GM19467 (cell line): ENCODE measurements around the gene IRGM.
"Not testable (repeated sequence)": the region's sequence is repeated elsewhere in the genome, so short reads cannot be mapped to it uniquely, and the experiment has no call there.

ENCODE experiments used
- ATAC-seq: cut with Tn5 transposase; IDR thresholded peaks from one replicate; pipeline ENCODE4 v1.9.1; 2021; ENCODE audit warnings: mild to moderate bottlenecking, moderate library complexity; ENCODE audit not compliant: unreplicated experiment

IRGM gene, protein sequence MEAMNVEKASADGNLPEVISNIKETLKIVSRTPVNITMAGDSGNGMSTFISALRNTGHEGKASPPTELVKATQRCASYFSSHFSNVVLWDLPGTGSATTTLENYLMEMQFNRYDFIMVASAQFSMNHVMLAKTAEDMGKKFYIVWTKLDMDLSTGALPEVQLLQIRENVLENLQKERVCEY

DNA sequence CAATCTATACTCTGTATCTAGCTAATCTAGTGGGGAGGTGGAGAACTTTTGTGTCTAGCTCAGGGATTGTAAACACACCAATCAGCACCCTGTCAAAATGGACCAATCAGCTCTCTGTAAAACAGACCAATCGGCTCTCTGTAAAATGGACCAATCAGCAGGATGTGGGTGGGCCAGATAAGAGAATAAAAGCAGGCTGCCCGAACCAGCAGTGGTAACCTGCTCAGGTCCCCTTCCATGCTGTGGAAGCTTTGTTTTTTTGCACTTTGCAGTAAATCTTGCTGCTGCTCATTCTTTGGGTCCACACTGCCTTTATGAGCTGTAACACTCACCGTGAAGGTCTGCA, at the start of gene IRGM:
IRGM (plus strand) TSS at position 214 of the 346 bp plus-strand sequence. CDS start 1,603 bp downstream, outside the sequence.
- ATAC-seq = not testable (repeated sequence)

DNA sequence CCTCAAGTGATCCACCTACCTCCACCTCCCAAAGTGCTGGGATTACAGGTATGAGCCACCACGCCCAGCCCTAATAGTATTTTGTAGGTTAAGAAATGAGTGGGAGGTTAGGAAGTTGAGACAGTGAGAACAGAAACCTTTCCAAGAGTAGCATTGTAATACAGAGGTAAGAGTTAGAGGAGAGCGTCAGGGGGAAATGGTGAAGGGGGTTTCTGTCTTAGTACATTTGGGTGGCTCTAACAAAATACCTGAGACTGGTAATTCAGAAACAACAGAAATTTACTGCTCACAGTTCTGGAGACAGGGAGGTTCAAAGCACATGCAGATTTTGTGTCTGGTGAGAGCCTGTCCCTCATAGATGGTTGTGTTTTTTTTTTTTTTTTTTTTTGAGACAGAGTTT, 48.9 kb upstream of the IRGM start:
- ATAC-seq = no peak

DNA sequence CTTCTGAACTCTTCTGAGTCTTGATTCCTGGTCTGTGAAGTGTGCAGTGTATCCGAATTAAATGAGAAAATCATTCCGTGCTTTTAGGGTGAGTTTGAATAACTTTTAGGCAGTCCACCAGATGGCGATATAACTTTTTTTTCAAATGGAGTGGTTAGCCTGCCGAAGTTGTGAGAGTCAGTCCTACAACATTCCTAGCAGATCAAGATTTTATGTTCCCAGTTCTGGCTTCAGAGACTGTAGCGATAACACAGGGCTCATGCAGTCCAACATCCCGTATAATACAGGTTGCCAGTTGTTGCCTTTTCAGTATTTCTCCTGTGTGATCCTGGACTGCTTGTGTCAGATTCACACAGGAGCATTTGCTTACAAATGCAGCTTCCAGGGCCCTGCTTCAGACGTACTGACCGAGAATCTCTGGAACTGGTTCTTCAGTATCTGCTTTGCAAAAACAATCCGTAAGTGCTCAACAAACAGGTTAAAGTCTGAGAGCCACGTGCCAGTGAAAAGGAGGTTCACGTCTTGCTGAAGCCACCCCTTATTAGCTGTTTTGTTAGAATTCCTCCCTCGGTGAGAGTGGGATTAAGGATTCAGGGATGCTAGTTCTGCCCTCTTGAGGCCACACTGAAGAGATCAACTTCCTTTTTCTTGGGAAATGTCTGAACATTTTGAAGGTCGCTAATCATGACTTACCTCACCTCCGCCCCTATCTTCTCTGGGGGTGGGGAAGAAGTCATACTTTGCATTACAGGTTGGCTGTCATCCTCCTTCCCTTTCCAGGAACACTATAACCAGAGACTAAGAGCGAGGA, 45.0 kb upstream of the IRGM start:
- ATAC-seq = no peak

DNA sequence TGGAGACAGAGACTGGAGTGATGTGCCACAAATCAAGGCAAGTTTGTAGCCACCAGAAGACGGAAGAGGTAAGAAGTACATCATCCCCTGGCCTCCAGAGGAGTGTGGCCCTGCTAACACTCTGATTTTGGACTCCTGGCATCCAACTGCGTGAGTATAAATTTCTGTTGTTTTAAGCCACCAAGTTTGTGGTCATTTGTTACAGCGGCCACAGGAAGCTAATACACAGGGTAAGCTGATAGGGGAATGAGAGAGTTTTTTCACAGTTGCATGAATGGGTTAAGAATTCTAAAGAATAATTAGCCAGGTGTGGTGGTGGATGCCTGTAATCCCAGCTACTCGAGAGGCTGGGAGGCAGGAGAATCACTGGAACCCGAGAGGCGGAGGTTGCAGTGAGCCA, 41.9 kb upstream of the IRGM start:
- ATAC-seq = no peak

DNA sequence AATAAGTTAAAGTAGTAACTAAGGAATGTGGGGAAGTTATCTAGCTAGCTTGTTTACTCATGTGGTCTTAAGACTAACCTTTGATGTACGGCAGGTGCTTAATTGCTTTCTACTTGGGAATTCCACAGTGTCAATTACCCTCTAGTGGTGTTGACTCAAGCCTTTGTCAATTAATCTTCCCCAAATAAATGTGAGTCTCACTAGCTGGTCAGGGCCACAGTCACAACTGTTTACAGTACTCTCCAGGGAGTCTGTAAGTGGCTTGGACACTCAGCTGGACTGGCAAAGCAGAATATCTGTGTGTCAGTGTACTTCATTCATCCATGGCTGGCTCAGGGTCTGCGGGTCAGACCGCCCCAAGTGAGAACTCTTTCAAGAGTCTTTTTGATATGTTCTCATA, 37.0 kb upstream of the IRGM start:
- ATAC-seq = no peak

DNA sequence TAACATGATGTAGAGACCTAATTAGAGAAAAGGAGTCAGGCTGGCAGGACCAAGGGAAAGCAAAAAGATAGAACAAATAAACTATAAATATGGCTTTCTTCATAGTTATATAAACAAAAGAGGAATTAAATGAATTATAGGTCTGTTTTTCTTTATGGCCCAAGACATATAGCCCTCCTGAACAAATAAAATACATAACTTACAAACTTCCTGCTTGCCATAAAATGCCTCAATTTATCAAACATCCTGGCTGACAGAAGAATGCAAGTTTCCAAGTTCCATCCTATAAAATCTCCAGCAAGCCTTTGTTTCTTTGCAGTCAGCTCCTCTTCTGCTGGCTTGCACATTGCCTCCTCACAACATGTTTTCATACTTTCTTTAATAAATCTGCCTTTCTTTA, 31.3 kb upstream of the IRGM start:
- ATAC-seq = no peak

DNA sequence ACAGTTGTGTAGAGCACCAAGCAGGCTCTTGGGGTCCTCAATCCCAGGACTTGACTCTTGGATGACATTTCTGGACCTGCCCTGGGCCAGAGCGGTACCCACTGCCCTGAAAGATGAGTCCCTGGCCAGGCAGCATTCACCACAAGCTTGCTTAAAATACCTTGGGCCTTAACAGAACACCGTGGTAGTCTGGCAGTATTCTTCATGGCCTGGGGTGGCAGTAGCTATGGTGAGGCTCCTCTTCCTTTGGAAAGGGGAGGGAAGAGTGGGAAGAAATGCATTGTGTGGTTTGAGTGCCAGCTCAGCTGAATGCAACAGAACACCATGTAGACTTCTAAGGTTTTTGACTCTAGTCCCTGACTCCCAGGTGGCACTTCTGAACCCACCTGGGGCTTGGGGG, 29.4 kb upstream of the IRGM start:
- no peak for ATAC-seq

DNA sequence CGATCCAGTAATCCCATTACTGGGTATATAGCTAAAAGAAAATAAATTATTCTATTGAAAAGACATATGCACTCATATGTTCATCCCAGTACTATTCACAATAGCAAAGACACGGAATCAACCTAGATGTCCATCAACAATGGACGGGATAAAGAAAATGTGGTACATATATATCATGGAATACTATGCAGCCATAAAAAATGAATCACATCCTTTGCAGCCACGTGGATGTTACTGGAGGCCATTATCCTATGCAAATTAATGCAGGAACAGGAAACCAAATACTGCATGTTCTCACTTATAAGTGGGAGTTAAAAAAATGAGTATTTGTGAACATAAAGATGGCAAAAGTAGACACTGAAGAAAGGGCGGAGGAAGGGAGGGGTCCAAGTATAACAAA, 16.6 kb upstream of the IRGM start:
- ATAC-seq = no peak

DNA sequence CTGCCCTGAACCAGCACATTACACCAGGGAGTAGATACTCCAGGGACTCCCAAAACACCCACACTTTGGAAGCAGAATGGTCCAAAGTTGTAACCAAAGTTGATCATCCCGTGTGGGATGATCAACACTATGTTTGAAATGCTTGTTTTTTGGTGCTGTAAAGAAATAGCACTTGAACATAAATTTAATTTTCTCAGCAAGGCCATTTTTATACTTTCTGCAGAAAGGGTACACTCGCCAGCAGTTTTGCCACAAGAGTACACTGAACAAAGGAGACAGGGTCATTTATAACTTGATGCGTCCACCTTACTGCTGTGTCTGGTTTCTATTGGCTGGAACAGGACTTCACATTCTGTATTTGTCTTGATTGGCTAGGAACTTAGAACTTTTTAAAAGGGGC, 14.5 kb upstream of the IRGM start:
- not testable (repeated sequence) for ATAC-seq

DNA sequence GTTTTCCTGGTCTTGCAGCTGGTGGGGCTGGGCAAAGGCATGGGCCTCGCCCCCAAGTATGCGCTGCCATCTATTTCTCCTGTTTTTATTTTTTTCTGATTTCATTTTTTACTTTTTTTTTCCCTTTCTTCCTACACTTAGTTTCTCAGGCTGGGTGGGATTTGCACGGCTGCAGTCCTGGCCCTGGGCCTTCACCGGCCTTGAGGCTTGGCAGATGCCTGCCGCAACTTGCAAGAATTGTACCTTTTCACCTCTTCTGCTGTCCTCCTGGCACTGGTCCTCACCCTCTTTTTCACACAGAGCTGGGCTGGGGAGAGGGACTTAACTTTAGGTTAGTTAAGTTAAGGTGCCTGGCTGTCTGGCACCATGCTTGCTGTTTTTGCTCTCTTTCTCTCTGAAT, 10.3 kb upstream of the IRGM start:
- ATAC-seq = no peak

DNA sequence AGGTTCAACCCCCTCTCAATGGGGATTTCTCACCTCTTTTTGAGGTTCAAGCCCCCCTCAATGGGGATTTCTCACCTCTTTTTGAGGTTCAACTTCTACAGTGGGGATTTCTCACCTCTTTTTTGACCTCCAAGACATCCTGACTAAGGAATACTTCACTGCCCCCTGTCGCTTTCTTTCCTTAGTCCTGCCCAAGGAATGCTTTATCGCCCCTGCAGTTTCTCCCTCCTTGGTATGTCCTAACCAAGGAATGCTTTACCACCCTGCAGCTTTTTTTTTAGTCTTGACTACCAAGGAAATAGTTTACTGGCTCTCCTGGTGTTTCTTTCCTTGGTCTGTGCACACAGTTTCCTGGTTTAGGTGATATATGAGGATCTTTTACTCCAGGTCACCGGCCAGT, 9.6 kb upstream of the IRGM start:
- no peak for ATAC-seq

DNA sequence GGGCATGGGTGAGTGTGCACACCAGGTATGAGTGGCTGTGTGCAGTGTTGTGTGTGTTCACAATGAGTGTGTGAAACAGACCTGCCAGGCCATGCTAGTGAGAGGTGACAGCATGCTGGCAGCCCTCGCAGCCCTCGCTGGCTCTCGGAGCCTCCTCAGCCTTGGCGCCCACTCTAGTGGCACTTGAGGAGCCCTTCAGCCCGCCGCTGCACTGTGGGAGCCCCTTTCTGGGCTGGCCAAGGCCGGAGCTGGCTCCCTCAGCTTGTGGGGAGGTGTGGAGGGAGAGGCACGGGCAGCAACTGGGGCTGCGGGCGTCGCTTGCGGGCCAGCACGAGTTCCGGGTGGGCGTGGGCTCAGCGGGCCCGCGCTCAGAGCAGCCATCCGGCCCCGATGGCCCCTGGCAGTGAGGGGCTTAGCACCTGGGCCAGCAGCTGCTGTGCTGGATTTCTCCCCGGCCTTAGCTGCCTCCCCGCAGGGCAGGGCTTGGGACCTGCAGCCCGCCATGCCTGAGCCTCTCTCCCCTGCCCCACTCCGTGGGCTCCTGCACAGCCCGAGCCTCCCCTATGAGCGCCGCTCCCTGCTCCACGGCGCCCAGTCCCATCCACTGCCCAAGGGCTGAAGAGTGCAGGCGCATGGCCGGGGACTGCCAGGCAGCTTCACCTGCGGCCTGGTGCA, 999 bp upstream of the IRGM start:
- not testable (repeated sequence) for ATAC-seq

DNA sequence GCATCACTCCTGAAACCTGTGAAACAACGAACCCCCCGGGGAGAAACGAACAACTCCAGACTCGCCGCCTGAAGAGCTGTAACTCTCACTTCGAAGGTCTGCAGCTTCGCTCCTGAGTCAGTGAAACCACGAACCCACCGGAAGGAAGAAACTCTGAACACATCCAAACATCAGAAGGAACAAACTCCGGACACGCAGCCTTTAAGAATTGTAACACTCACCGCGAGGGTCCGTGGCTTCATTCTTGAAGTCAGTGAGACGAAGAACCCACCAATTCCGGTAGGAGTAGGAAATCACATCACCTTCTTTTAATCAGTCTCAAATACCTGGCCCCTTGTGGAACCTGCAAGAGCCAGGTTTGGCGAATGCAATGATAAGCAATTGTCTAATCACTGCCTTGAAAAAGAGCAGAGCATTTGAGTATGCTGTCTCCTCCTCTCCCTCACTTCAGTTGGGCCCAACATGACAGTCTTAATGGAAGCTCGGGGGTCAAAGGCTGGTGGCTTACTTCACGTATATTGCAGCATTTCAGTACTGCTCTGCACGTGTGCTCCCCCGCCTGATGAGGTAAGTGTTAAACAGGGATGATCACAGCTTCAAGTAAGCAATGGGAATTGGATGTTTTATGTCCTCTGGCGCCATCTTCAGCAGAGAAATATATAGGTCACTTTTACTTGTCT, 473 bp downstream of the IRGM start:
- peak; percentile 94 for ATAC-seq

DNA sequence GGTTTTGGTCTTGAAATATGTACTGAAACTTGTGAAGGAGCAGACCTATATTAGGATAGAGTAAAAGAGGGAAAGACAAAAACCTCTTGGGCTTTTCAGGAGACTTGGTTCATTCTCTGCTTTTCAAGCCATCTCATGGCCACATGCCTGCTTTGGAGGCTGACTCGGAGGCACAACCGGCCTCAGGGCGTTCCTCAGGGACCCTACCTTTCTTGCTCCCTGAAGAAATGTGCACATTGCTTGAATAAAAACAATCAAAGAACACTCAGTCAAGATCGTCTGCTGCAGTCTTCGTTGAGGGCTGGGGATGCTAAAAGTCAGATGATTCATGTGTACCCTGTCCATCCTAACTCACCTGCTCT, 994 bp downstream of the IRGM start:
- no peak for ATAC-seq

DNA sequence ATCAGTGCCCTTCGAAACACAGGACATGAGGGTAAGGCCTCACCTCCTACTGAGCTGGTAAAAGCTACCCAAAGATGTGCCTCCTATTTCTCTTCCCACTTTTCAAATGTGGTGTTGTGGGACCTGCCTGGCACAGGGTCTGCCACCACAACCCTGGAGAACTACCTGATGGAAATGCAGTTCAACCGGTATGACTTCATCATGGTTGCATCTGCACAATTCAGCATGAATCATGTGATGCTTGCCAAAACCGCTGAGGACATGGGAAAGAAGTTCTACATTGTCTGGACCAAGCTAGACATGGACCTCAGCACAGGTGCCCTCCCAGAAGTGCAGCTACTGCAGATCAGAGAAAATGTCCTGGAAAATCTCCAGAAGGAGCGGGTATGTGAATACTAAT, 1.9 kb downstream of the IRGM start:
- ATAC-seq = no peak

DNA sequence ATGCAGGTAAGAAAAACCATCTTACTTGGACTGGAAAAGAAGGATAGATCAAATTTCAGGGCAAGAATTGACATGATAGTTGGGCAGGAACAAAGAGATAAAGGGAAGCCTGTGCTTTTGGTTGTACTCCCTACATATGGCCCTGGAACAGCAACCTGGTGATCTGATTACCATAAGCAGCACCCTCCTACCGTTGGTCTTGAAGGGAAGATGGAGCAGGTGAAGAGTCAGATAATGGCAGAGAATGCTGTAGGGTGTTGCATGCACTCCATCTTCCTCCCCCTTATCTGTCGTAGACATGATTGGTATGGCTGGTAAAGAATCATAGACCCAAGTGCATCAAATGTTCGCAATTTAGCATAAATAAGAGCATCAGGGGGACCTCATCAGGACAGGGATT, 4.7 kb downstream of the IRGM start:
- no peak for ATAC-seq

DNA sequence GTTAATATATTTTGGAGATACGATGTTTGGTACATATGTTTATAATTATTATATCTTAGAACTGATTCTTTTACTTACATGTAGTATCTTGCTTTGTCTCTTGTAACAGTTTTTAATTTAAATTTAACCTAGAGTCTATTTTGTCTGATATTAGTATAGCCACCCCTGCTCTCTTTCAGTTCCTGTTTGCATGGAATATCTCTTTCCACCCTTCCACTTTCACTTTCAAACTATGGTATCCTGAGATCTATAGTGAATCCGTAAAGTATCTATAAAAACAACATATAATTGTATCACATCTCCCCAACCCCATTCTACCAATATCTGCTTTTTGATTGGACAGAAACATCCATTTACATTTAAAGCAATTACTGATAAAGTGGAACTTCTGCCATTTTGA, 7.2 kb downstream of the IRGM start:
- ATAC-seq = no peak

DNA sequence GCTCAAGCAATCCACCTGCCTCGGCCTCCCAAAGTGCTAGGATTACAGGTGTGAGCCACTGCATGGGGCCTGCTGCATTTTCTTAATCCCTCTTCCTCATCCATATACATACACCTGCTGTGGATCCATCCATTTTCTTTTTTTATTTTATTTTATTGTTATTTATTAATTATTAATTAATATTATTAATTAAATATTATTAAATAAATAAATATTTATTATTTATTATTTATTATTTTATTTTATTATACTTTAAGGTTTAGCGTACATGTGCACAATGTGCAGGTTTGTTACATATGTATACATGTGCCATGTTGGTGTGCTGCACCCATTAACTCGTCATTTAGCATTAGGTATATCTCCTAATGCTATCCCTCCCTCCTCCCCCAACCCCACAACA, 10.4 kb downstream of the IRGM start:
- not testable (repeated sequence) for ATAC-seq

DNA sequence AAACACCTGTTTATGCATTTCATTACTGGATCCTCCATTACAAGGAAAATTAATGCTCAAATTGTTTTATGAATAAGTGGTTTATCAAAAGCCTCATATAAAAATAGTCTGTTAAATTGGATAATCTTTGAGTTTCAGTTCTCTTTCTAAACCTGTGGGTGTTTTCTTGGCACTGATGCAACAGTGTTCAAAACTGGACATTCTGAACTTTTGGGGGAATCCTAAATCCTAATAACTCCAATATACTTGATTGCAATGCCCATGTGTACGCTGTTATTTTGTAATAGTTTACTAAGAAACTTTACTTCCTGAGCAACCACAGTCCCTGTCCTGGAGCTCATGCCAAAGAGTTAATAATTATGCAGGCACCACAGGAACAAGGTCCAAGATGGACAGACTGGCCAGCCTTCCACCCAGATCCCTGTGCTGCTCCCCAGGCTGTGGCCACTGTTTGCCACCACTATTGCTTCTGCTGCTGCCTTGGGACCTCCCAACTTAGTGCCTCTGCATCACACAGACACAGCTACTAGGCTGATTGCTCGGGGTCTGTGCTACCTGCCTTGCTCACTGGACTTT, 14.0 kb downstream of the IRGM start:
- no peak for ATAC-seq

DNA sequence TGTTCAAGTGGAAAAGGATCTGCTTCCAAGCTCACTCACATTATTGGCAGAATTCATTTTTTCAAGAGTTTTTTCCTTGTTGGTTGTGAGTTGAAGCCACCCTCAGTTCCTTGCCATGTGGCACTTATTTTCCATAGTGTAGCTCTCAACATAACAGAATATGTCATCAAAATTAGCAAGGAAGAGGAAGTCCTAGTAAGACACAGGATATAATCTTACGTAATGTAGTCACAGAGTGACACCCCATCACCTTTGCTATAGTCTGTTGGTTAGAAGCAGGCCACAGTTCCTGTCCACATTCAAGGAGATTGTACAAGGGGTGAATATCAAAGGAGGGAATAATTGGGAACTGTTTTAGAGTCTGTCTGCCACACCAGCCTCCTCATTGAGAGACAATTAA, 15.7 kb downstream of the IRGM start:
- ATAC-seq = no peak

DNA sequence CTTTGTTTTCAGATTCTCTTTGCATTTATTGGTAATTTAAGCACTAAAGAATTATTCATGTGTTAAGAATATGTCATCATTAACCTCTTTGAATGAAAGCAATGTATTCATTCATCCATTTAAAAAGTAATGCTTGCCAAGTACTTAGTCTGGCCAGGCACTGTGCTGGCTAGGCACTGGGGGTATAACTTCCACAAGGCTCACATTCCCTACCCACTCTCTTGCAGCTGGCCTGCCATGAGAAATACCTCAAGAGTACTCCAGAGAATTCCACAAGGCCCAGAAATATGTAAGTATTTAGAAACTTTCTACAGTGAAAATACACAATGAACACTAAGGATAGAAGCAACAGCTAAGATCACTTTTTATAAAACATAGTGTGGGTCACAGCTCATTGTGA, 33.0 kb downstream of the IRGM start:
- ATAC-seq = no peak
